Occipital lobe (tissue), 2 donors: ENCODE data around the gene IPP. TPM values are rescaled to one million over a fixed set of nuclear protein-coding genes. Genes with fewer than 3 reads are reported as not detected.
"Not testable (repeated sequence)": the region's sequence is repeated elsewhere in the genome, so short reads cannot be mapped to it uniquely, and the experiment has no call there.

ENCODE experiments used
- DNase-seq: peaks from one replicate; lab custom pipeline; 2025; lab: John Stamatoyannopoulos, UW
- total RNA-seq: library from RNA; depleted of rRNA; stranded (reverse); fragments of >200 nt; gene quantifications from one replicate; pipeline ENCODE4 v1.2.3, GENCODE V29; 2014

Gene IPP
- total RNA-seq, 1 donor from 2014 or later: 14.7 TPM

GRCh38 chr1:45685308-45686014 lies 65.0 kb downstream of the IPP start:
- no peak for DNase-seq

DNA sequence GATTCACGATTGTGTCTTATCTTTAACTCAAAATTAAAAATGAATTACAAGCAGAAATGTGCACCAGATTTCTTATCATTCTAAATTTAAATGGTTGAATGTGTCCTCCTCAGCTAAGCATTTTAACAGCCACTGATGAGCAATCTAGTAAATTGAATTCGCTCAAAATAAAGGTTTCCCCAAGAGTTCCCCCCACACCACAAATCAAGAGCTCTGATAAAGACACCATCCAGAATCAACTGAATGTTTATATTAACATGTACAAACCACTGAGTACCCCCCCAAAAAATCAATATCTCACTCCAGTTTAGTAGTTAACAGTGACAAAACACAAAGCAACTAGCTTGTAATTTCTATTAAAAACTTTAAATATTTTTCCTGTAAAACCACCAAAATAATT lies 66.1 kb downstream of the IPP start:
- DNase-seq: no peak

- DNase-seq: no peak
These were observed 67.5 kb downstream of the IPP start for GRCh38 chr1:45682942-45683341.

DNA sequence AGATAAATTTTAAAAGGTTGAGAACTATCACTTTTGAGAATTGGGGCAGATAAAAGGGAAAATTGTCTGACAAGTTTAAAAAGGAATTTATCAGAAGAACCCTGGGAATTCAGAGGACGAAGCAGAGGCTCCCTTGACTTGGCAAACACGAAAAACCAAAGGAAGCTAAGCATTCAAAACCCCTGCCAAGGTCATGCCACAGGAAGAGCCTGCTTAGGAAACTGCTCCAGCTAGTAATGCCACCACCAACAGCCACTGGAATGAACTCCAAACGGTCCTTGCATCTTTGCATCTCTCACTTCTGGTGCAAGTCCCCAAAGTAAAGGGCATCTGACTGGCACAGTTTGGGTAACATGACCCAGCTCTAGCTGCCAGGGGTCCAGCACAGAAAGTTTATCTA lies 71.3 kb downstream of the IPP start:
- no peak for DNase-seq

GRCh38 chr1:45678489-45678888 lies 72.0 kb downstream of the IPP start:
- DNase-seq: no peak

GRCh38 chr1:45677751-45678245 lies 72.7 kb downstream of the IPP start:
- no peak for DNase-seq

DNA sequence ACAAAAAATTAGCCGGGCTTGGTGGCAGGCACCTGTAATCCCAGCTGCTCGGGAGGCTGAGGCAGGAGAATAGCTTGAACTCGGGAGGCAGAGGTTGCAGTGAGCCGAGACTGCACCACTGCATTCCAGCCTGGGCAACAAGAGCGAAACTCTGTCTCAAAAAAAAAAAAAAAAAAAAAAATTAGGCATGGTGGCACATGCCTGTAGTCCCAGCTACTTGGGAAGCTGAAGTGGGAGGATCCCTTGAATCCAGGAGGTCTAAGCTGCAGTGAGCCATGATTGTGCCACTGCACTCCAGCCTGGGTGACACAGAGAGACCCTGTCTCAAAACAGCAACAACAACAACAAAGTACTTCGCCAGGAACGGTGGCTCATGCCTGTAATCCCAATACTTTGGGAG lies 73.9 kb downstream of the IPP start:
- DNase-seq: not testable (repeated sequence)

GRCh38 chr1:45674478-45674877 lies 76.0 kb downstream of the IPP start:
- DNase-seq: no peak

DNA sequence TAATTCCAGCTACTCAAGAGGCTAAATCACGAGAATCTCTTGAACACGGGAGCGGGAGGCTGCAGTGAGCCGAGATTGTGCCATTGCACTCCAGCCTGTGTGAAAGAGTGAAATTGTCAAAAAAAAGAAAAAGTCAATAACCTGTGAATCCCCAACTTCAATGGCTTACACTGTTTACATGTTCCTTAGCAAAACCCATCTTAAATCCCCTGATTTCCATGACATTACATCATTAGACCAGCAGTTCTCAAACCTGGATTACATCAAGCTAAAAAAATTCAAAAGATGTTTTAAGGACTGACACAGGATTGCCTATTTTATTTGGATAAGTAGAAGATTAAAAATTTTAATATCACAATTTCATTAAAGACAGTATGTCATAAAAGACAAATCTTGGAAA lies 76.5 kb downstream of the IPP start:
- no peak for DNase-seq

- DNase-seq: no peak
These were observed 80.4 kb downstream of the IPP start for GRCh38 chr1:45669859-45670655.

GRCh38 chr1:45669379-45669778 lies 81.1 kb downstream of the IPP start:
- no peak for DNase-seq

DNA sequence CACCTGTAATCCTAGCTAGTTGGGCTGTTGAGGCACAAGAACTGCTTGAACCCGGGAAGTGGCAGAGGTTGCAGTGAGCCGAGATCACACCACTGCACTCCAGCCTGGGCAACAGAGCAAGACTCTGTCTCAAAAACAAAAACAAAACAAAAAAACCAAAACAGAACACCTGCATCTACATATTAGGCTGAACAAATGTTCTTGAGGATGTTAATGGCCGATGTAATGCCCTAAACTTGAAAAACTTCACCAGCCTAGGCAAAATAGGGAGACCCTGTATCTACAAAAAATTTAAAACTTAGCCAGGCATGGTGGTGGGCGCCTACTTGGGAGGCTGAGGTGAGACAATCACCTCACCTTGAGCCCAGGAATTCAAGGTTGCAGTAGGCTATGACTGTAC lies 81.9 kb downstream of the IPP start:
- DNase-seq: no peak

GRCh38 chr1:45667321-45668111 lies 82.9 kb downstream of the IPP start:
- DNase-seq: no peak

- DNase-seq: no peak
These were observed 83.6 kb downstream of the IPP start for GRCh38 chr1:45666836-45667235.

DNA sequence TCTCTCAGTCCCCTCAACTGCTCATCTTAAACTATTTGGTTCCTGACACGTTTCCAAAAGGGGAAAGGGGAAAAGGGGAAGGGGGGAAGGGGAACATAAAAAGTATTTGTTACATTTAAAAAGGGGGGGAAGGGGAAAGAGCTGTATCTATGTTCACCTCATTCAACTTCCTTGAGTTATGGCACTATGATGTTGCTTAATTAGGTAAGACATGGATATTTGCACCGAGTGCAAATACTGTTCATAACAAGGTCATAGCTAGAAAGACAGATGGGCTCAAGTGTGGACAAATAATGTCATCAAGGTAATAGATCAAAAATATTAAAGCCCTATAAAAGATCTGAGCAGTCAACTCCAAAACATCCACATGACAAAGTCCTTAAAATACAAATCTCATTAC lies 90.1 kb downstream of the IPP start:
- DNase-seq: no peak

- no peak for DNase-seq
These were observed 91.2 kb downstream of the IPP start for GRCh38 chr1:45659222-45659621.

DNA sequence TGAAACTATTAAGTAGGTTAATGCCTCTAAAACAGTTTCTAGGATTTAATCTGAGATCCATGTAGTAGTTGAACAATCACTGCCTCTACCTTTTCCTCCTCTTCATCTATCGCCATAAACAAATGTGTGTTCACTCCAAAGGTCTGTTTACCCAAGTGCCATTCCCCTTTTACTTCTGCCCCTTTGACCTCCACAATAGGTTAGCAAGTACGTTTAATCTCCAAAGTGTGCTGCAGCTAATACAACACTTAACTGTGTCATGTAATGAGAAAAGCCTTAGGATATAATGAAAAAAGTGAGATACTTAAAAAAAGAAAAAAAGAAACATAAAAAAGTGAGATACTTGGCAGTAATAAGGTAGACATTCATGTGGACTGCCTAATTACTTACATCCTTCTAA lies 92.3 kb downstream of the IPP start:
- DNase-seq: no peak

DNA sequence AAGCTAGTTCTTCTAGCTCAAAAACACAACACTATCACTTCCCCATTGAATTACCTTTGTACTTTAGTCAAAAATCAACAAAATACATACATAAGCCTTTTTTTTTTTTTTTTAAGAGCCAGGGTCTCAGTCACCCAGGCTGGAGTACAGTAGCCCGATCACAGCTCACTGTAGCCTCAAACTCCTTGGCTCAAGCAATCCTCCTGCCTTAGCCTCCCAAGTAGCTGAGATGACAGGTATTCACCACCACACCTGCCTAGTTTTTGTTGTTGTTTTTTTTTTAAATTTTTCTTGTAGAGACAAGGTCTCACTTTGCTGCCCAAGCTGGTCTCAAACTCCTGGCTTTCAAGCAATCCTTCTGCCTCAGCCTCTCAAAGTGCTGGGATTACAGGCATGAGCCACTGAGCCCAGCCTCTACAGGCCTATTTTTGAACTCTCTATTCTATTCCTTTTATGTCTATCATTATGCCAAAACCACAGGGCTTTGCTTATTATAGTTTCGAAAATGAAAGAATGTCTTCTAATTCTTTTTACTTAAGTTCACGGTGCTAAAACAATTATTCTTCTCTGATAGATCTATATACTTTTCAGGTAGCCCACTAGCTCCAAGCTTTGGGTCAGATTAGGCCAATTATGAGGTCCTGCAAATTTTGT lies 93.8 kb downstream of the IPP start:
- DNase-seq: no peak

DNA sequence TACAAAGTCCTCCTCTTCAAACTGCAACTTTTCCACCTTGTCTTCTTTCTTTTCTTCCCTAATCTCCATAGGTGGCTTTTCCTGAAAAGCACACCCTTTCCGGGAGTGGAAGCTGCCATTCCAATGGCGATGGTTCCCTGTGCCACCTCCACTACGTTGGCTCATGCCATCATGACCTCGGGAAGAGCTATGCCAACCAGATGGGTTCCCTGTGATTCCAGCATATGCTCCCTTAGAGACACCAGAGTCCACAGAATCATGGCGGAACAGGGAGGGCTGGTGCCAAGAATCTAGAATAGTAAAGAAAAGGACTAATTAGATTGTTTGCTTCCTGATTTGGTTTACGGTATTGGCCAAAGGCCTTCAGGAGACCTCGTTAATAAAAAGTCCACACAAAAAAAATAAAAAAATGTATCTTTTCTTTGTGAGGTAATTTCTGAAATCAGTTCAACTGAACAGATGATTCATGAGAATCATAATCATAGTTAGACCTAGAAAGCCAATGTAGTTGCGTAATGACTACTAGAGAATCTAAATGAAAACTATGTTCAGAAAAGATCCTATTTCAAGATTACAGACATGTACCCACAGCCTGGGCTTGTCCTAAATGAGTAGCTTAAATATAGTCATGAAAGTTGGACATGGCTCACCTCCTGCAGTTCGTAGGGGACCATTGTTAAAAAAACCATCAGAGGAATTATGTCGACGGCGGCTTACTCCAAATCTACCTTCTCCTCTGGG lies 95.7 kb downstream of the IPP start:
- no peak for DNase-seq
